H1 (cell line): ENCODE results near the gene PPFIBP2. TPM values are rescaled to one million over a fixed set of nuclear protein-coding genes. Genes with fewer than 3 reads are reported as not detected.

Experiments
- CHD1 ChIP-seq: IDR thresholded peaks from 2 replicates; pipeline ENCODE4 v1.6.1; 2012; ENCODE audit warnings: low read depth, low read length, improper control_type of control experiment
- EP300 ChIP-seq, 2 experiments: IDR thresholded peaks; 1 replicate in 1 of 2; 2 replicates in 1 of 2; pipeline ENCODE4 v1.6.1; 2011 to 2012; ENCODE audit warnings: low read depth in 2 of 2, low read length in 2 of 2, mild to moderate bottlenecking in 2 of 2, borderline replicate concordance in 1 of 2, inconsistent platforms in 1 of 2, moderate library complexity in 1 of 2
- EZH2 ChIP-seq: fragments of 200-600 bp; sonication (generic); IDR thresholded peaks from 2 replicates; pipeline ENCODE4 v1.7.1; 2012; ENCODE audit warnings: low read depth, mild to moderate bottlenecking, moderate library complexity, low read length, inconsistent platforms; ENCODE audit not compliant: severe bottlenecking
- GABPA ChIP-seq: IDR thresholded peaks from 2 replicates; pipeline ENCODE4 v1.6.1; 2011; ENCODE audit warnings: mild to moderate bottlenecking, low read length, moderate library complexity, borderline replicate concordance; ENCODE audit not compliant: insufficient read depth
- PHF8 ChIP-seq: fragments of 200-600 bp; sonication (generic); conservative IDR thresholded peaks from 2 replicates; pipeline ENCODE4 v1.7.1; 2012; ENCODE audit warnings: low read depth, mild to moderate bottlenecking, inconsistent platforms, low read length, moderate library complexity
- POLR2AphosphoS5 ChIP-seq: IDR thresholded peaks from 2 replicates; pipeline ENCODE4 v1.6.1; 2011; ENCODE audit warnings: low read depth, low read length
- TBP ChIP-seq: IDR thresholded peaks from 2 replicates; pipeline ENCODE4 v1.6.1; 2011; ENCODE audit warnings: low read depth, low read length, improper control_type of control experiment
- polyA plus RNA-seq, 7 experiments: library from polyadenylated mRNA; depleted of rRNA in 3 of 7; stranded (reverse) in 5 of 7; unstranded in 2 of 7; fragments of >200 nt in 5 of 7; fragments of 200-250 nt in 2 of 7; gene quantifications; 1 replicate in 5 of 7; 2 replicates in 1 of 7; 4 replicates in 1 of 7; pipeline versions ENCODE4 v1.2.1 to v1.2.3, GENCODE V29; 2011 to 2013; ENCODE audit warnings: missing spikeins in 2 of 7, mixed read lengths in 2 of 7
- total RNA-seq: library from RNA; stranded (reverse); fragmentation: NEBNext Ultra II Directional; extraction: Animal tissue kit (Norgen Biotek cat#: 25700); gene quantifications from 2 replicates; pipeline ENCODE4 v1.2.1, GENCODE V29; 2021
- TF ChIP-seq, protein P1 (sequence below): IDR thresholded peaks from 2 replicates; pipeline ENCODE4 v1.6.1; 2011; ENCODE audit warnings: low read length, improper control_type of control experiment

Gene PPFIBP2
- total and polyA plus RNA-seq, 2 of the 8 experiments (the other 6 are each of a cell fraction or from before 2014, with no cell fraction given), result 5.5 to 9.8 TPM

GRCh38 chr11:7524462-7525235 is 10.8 kb downstream of the PPFIBP2 start (continued):
- no peak for TF ChIP-seq CHD1
- no peak for TF ChIP-seq POLR2AphosphoS5
- TF ChIP-seq EZH2, result no peak
- TF ChIP-seq PHF8, result no peak
- TF ChIP-seq, protein P1, sequence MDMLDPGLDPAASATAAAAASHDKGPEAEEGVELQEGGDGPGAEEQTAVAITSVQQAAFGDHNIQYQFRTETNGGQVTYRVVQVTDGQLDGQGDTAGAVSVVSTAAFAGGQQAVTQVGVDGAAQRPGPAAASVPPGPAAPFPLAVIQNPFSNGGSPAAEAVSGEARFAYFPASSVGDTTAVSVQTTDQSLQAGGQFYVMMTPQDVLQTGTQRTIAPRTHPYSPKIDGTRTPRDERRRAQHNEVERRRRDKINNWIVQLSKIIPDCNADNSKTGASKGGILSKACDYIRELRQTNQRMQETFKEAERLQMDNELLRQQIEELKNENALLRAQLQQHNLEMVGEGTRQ, result no peak
- TF ChIP-seq TBP, result no peak
- no peak for TF ChIP-seq GABPA
- TF ChIP-seq EP300 (IDR thresholded peaks at IDR 0.05; ENCODE audit: borderline replicate concordance in 1 of 2, low read depth in 2 of 2, low read length in 2 of 2), result no peak
